ENCODE measurements around the gene GRM5.

GRM5 gene

DNA sequence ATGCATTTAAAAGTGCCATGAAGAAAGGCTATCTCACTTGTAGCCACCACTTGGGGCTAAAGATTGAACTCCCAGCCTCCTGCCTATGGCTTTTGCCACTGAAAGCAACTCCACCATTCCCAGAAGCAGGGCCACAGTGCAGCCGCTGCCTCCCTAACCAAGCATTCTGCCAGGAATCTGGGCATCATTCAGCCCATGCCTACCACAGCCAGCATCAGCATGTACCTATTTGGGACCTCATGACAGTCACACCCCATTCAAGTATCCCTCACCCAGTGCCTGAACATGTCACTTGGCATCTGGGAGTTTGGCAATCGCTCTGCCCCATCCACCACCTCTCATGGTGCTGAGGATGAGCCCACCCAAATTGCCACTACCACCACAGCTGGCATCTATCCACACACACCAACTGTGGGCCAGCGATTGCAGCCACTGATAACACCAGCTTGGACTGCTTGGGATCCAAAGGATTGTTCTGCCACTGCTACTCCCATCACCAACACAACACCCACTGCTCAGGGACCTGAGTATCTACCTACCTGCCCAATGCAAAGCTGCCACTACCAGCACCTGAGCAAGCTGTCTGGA is 234.4 kb downstream of the GRM5 start:
- no peak for DNase-seq (ENCODE audit: low spot score)

- no peak for DNase-seq (ENCODE audit: low spot score)
These were observed 238.6 kb downstream of the GRM5 start for GRCh38 chr11:88827018-88827676.

DNA sequence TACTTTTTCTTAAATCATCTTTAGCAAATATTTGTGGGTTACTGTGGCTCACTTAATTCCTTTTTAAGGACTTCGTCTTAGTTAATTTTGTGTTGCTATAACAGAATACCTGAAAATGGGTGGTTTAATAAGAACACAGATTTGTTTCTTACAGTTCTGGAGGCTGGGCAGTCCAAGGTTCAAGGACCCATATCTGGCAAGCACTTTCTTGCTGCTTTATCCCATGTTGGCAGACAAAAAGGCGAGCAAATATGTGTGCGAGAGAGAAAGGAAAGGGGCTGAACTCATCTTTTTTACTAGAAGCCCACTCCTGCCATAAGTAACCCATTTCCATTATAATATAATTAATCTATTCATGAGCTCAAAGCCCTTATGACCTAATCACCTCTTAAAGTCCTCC is 246.2 kb downstream of the GRM5 start:
- DNase-seq (ENCODE audit: low spot score): no peak

GRCh38 chr11:88818978-88819377 is 246.8 kb downstream of the GRM5 start:
- DNase-seq (ENCODE audit: low spot score): no peak

DNA sequence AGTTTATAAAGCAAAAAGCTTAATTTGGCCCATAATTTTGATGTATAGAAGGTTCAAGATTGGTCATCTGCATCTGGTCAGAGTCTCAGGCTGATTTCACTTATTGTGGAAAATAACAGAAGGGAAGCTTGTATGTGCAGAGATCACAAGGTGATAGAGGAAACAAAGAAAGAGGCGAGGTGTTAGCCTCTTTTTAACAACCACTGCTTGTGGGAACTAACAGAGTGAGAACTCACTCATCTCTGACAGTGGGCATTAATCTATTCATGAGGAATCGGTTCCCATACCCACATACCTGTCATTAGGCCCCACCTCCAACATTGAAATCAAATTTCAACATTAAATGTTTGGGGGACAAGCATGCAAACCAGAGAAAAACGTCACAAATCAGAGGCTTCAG is 250.3 kb downstream of the GRM5 start:
- no peak for DNase-seq (ENCODE audit: low spot score)

DNA sequence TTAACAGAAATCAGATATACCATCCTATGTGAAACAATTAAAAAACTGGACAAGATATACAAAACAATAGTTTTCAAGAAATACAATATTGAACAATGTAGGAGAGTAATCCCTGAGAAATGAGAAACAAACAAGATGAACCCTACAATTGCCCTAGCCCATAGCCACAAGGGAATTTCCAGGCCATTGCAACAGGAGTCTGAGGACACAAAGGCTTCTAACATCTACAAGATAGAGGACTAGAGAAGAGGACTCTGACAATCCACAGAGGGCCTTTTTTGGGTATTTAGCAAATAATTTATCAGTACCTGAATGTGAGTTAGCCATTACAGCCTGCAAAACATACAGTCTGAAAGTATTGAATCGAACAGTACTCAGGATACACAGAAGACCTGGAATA is 251.7 kb downstream of the GRM5 start:
- DNase-seq (ENCODE audit: low spot score): no peak

GRCh38 chr11:88813233-88813915 is 252.4 kb downstream of the GRM5 start:
- DNase-seq (ENCODE audit: low spot score): no peak

GRCh38 chr11:88810420-88811097 is 255.2 kb downstream of the GRM5 start:
- no peak for DNase-seq (ENCODE audit: low spot score)

DNA sequence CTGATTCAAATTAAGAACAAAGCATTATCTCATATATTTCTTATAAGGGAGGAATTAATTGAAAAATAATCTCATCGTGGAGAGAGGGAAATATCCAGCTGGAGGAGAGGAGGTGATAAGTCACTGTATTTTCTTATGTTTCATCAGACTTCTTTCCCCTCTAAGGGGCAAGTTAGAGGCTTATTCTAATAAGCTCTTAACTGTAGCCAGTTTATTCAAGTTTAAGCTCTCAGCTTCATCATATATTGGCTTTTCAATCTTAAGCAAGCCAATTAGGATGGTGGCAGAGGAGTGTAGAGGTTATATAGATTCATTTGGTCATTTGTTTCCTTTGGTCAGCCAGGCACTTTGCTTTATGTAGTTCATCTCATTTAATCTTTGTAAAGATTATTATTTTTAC is 256.7 kb downstream of the GRM5 start:
- no peak for DNase-seq (ENCODE audit: low spot score)

DNA sequence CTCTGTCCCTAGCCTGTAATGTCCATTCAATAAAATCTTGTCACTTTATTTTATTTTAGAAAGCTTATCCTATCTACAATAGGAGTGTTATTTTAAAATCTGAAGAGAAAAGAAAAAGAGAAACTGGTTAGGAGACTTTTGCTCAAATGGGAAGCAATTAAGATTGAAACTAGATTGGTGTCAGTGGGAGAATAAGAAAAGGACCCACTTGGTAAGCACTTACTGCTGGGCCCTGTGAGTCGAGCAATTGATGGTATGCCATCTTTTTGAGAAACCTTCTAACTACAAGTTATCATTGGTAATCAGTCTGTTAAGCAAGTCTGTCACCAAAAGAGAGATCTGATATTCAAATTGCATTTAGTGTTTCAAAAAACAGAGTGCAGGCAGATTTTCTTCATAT is 258.4 kb downstream of the GRM5 start:
- DNase-seq (ENCODE audit: low spot score): no peak

GRCh38 chr11:88806410-88806809 is 259.4 kb downstream of the GRM5 start:
- no peak for DNase-seq (ENCODE audit: low spot score)

- DNase-seq (ENCODE audit: low spot score): no peak
These were observed 264.2 kb downstream of the GRM5 start for GRCh38 chr11:88801484-88802123.

DNA sequence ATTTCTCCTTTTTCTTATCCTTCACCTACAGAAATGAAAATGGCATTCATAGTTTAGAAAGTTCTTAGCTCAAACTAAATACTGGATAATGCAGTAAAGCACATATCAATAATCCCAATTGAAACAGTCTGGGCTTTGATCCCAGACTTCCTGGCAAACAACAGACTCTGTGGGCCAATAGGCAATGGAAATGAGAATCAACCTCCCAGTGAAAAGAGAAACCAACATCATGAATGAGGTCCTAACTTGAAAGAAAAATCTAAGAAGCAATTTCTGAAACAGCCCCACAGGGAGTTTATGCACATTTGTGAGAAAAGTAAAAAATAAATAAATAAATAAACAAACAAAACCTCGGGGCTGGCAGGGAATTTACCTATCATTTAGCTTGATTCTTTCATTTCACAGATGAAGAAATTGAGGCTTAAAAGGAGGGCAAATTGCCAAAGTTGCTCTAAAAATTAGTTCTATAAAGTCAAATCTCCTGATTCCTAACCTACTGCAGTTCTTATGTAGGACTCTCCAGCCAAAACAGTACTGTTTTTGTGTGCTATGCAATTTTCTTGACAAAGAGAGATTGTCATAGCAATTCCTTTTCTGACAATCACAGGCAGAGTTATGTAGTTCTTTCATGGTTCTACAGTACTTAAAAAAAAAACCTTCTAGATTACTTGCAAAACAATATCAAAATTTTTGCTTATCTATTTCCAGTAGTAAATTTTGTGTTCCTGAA is 265.8 kb downstream of the GRM5 start:
- no peak for DNase-seq (ENCODE audit: low spot score)

DNA sequence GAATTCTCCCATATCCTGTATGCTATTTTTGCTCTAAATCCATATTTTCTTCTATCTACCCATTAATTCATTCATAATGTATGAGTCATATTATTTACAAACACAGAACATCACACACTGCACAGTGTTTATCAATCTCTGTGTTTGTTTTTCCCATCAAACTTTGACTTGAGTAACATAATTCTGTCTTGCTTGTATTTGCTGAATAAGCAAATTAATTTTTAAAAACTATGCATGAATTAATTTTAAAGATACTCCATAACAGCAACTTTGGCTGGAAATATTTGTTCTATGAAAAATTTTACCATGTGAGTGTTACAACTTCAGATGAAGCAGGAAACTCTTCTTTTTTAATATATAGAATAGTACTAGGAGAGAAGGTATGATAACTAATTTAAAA is 275.6 kb downstream of the GRM5 start:
- DNase-seq (ENCODE audit: low spot score): no peak

GRCh38 chr11:88779577-88779976 is 286.2 kb downstream of the GRM5 start:
- no peak for DNase-seq (ENCODE audit: low spot score)

GRCh38 chr11:88770475-88771079 is 295.2 kb downstream of the GRM5 start:
- no peak for DNase-seq (ENCODE audit: low spot score)

DNA sequence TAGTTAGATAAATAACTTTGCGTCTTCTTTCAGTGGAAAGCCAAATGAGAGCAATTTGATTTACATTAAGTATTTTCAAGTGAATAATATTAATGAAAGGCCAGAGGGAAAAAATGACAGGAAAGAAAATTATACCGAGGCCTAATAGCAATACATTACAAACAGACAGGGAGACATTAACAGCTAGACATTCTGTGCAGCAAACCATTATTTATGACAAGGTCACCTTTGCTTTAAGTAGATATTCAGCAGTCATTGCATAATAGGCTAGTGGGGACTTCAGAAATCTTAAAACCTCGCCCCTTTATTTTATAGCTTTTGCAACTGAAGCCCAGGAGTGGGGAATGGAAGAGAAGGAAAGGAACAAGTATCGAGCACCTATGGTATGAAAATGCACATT is 321.6 kb downstream of the GRM5 start:
- DNase-seq (ENCODE audit: low spot score): no peak

DNA sequence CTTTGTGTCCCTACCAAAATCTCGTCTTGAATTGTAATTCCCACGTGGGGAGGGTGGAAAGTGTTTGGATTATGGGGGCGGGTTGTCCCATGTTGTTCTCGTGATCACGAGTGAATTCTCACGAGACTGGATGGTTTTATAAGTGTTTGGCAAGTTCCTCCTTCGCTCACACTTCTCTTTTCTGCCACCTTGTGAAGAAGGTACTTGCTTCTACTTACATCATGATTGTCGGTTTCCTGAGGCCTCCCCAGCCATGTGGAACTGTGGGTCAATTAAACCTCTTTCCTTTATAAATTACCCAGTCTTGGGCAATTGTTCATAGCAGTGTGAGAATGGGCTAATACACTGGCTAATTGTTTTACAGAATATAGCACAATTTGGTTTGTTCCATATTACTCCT is 326.3 kb downstream of the GRM5 start:
- no peak for DNase-seq (ENCODE audit: low spot score)

GRCh38 chr11:88709567-88709966 is 356.2 kb downstream of the GRM5 start:
- DNase-seq (ENCODE audit: low spot score): no peak

GRCh38 chr11:88704485-88704884 is 361.3 kb downstream of the GRM5 start:
- no peak for DNase-seq (ENCODE audit: low spot score)

DNA sequence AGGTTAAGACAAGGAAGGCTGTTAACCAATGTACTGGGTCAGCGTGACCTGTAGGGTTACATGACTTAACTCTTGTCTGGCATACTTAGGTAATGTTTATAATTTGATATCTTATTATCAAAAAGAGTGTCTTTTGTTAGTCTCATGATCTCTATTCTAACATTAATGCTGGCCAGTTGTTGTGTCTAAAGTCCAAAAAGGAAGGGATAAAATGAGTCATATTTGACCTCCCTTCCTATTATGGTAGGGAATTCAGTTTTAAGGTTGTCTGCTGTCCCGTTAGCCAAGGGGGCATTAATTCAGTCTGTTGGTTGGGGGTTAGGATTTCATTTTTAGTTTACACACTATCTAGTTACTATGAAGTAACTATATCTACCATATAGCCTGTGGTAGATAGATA is 364.0 kb downstream of the GRM5 start:
- DNase-seq (ENCODE audit: low spot score): no peak

DNA sequence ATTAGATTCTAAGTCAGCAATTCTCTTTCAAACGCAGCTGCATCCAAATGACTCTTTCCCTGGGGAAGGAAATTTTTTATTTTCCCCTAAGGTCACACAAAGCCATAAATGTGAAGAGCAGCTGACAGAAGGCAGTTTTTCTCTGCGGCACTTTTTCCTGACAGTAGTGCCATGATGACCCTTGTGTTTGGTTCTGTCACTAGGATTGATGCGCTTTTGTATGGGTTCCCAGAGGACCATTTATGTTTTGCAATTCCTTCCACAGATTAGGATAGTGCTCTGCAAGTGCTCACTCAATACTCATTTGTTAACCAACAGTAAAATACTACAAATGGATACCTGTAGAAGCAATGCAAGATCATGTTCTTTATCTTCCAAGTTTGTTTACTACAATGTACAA is 368.6 kb downstream of the GRM5 start:
- DNase-seq (ENCODE audit: low spot score): no peak

Measured in CD4-positive, alpha-beta T cell treated with Interleukin-15 for 4 hours (primary cell).